ENCODE data around the gene CNTN2.

Gene CNTN2

GRCh38 chr1:205075642-205076155 lies 32.7 kb downstream of the CNTN2 start:
- no peak for DNase-seq

DNA sequence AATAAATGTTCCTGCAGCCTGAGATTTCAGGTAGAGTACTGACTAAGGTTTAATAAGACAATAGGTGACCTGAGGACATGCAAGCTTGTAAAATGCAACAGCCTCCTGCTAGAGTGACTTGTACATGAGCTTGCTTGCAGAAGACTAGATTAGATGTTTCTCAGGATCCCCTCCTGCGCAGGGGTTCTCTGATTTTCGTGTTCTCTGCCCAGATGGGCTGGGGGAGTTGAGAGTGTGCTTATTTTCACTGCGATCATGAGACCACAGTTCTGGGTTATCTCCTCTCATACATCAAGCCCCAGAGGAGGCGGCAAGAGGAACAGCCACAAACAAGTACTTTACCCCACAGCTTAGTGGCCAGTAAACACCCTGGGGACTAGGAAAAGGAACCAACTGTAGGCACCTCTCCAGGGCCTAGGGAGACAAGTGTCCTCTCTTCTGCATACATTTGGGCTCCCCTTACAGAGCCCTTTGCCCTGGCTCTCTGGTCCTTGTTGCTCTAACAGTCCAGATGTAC lies 33.3 kb downstream of the CNTN2 start:
- no peak for DNase-seq

DNA sequence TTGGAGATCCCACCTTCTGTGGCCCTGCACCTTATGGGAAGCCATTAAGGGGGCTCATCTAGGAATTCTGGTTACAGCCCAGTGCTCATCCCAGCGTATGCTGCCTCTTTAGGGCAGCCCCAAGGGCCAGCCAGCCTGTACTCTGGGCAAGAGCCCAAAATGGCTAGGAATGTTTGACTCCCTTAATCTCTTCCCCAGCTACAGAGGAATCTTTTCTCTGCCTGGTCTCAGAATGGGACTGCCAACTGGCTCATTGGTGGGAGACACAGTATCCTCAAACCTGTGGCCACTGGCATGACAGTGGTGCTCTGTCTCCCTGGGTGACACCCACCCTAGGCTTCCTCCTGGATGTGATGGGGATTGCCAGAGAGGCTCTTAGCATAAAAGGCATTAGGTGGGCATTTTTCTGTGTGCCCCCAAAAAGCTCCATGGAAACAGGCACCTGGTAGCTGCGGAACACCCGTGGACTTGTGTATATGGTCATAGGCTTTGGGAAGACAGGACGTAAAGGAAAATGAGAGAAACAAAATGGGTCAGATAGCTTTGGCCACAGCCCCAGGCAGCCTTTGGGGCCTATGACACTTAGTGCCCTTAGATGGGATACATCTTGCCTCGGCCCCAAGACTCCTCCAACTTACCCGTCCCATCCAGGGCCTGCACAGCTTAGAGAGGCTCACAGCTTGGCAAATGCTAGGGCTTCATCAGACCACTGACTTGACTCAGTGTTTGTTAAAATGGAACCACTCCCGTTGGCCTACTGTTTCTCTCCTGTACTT lies 34.3 kb downstream of the CNTN2 start:
- DNase-seq, result no peak

- DNase-seq, result no peak
Measured at GRCh38 chr1:205077934-205078311, 34.9 kb downstream of the CNTN2 start.

GRCh38 chr1:205082431-205082830 lies 39.4 kb downstream of the CNTN2 start:
- DNase-seq, result no peak

- DNase-seq, result no peak
Measured at GRCh38 chr1:205084360-205084759, 41.3 kb downstream of the CNTN2 start, which contains the start of gene TMEM81. TMEM81 (minus strand) TSS chr1:205084460; CDS start chr1:205084320, 140 bp downstream.

DNA sequence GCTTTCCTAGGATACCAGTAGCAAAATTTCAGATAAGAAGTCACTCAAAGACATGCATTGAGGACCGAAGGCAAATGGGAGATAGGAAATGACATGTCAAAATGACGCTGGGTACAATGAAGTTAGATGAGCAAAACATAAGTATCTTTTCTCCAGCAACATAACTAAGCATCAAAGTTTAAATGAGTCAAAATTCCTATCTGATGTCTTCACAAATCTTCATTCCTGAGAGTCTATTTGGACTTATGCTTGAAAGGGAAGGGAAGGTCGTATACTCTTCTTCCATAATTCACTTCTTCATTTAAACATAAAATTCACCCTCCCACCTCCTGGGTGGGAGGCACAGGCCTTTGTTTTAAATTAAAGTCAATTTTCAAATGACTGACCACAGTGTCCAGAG lies 45.3 kb downstream of the CNTN2 start:
- DNase-seq, result no peak

DNA sequence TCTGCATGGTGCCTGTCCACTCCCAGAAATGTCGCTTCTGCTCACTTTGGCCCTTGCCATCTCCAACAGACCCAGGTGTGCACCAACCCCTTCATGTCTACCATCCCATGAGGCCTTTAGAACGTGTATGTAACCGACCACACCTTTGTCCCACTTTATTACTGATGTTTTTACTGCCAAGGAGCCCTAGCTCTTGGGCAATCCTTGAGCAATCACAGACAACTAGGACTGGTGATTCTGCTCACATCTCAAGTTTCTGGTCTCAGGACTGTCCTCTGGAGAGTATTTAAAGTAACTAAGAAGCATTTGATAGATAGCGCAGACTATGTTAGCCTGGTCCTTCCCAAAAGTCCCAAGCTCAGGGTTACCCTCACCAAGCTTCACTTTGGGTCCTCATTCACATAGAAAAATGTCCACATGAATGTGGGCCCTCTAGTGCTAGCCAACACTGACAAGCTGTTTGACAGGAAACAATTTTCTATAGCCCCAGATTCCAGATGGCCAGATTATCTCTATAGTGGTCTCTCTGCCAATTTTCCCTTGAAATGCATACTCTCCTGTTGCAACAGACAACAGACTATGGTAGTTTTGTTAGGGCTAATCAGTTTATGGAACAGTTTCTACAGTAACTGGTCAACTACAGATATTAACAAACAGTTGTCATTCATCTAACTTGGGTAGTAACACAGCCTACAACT lies 48.2 kb downstream of the CNTN2 start:
- no peak for DNase-seq

GRCh38 chr1:205095422-205095821 lies 52.4 kb downstream of the CNTN2 start:
- no peak for DNase-seq

DNA sequence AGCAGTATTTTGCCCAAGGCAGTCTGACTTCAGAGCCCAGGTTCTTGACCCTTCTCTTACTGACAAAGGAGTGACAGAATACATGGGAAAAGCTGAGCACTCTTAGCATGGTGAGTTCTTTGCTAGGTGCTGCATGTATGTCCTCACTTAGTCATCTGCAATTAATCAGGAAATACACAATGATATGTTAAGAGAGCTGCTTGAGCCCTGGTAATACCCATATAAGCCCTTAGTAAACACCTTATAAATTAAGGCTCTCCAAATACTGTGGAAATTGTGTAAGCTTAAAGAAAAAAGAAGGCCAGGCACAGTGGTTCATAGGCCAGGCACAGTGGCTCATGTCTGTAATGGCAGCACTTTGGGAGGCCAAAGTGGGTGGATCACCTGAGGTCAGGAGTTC lies 55.2 kb downstream of the CNTN2 start:
- DNase-seq, result no peak

- no peak for DNase-seq
Measured at GRCh38 chr1:205102404-205102803, 59.4 kb downstream of the CNTN2 start.

DNA sequence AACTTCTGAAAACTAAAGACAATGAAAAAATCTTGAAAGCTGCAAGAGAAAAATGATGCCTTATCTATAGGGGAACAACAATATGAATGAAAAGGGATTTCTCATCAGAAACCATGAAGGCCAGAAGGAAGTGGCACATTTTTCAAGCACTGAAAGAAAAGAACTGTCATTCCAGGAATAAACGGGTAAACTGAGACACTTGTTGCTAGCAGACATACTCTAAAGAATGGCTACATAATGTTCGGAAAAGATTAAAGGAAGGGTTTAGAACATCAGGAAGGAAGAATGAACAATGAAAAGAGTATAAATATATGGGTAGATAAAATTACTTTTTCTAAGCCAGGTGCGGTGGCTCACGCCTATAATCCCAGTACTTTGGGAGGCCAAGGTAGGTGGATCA lies 64.3 kb downstream of the CNTN2 start:
- DNase-seq, result no peak

DNA sequence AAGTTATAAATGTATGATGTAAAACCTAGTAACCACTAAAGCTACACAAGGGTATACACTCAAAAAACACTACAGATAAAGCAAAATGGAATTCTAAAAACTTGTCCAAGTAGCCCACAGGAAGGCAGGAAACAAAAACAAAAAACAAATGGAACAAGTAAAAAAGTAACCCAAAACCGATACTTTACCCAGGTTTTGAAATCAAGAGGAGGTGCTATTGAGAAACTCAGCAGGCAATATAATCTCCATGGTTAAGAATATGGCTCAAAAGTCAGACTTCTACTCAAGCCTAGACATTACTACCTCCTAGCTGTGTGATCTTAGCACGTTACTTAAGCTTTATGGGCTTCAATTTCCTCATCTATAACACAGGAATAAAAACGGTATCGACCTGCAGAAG lies 65.5 kb downstream of the CNTN2 start:
- DNase-seq, result no peak

GRCh38 chr1:205109269-205109668 lies 66.3 kb downstream of the CNTN2 start:
- no peak for DNase-seq

- DNase-seq, result no peak
Measured at GRCh38 chr1:205109711-205110110, 66.7 kb downstream of the CNTN2 start.

DNA sequence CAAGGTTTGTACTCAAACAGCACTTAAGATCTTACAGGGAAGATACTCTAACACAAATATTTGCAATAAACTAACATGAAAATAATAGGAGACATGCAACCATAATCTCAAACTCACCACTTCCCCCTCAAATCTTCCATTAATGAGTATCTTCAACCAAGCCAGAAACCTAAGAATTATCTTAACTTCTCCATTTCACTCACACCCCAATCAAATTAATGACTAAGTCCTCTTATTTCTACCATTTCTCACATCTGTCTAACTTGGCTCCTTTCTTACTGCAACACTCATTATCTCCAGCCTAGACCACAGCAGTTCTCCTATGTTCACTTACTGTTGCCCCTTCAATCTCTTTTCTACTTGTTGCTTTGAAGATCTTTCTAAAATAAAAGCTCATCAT lies 68.3 kb downstream of the CNTN2 start:
- no peak for DNase-seq

GRCh38 chr1:205118752-205119151 lies 75.7 kb downstream of the CNTN2 start:
- DNase-seq, result no peak

DNA sequence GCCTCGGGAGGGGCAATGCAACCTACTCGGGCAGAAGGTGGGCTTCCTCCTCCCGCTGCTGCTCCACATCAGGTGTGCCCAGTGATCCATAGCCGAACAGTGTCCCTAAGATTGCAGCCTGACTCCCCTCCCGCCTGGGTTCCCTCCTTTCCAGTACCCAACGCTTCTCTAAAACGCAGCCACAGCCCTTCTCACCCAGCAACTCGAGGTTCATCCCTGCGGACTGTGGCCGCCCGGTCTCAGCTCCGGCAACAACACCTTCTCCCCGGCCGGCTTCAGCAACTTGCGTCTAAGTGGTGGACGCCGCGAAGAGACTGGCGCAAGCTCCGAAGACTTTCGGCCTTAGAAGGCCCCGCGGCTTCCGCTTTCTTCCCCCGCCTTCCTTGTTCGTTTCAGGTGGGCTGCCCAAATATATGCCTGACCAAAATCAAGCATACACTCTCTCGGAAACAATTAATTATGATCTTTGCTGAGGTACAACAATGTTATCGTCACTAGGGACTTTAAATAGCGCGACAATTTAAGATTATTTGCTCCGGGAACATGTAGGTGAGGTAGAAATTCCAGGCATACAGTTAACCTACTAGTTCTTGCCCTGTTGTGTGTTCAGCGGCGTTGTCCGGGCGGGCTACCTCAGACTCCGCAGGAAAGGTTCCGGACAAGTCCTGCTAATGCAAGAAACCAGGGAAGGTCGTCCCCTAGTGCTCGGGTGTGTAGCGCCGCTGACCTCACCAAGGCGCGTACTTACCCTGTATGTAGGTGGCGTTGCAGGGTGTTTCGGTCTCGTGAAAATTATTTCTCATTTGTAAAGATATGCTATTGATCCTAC lies 78.9 kb downstream of the CNTN2 start, which contains the start of gene RBBP5:
RBBP5 (minus strand) TSS at position 319 of the 829 bp plus-strand sequence; CDS start at position 214, 105 bp downstream.
- DNase-seq, result peak; percentile 97

DNA sequence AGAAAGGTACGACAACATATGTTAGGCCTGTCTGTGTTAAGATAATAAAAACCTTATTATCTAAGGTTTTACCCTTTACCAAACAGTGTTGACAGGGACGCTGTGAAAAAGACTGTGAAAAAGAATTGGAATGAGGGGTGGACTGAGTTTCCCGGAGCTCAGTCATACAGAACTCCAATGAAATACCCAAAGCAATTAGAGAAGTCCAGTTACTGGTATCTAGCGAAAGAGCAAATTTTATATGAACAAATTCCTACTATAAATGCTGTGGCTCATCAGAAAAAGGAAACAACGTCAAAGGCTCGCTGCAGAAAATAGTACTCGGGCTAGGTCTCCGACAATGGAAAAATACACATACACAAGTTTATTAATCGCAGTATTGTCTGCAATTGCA lies 79.5 kb downstream of the CNTN2 start:
- no peak for DNase-seq

DNA sequence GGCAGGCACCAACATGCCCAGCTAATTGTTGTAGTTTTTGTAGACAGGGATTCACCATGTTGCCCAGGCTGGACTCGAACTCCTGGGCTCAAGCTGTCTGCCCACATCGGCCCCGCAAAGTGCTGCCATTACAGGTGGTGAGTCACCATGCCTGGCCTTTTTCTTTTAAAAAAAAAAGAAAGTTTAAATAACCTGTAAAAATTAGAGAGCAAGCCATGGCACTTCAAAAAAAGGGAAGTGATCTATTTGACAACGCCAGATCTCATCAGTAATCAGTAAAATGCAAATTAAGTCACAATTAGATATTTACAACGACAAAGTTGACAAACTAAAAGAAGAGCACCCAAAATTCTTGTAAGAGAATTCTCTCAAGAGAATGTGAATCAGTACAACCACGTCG lies 81.7 kb downstream of the CNTN2 start:
- DNase-seq, result no peak

DNA sequence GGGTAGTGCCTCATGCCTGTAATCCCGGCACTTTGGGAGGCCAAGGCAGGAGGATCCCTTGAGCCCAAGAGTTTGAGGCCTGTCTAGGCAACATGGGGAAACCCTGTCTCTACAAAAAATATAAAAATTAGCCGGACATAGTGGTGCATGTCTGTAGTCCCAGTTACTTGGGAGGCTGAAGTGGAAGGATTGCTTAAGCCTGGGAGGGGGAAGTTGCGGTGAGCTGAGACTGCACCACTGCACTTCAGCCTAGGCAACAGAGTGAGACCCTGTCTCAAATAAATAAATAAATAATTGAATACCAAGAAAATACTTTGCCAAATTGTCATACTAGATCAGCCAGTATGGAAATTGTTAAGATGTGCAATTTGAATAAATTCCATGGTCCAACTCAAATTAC lies 84.6 kb downstream of the CNTN2 start:
- no peak for DNase-seq
